KMS-11 (cell line): Measurements from ENCODE around the gene LPGAT1.

ENCODE experiments used
- H2AFZ ChIP-seq: fragments of 200-600 bp; sonication (generic); 2 replicates; pipeline ENCODE4 v1.6.1; 2016; ENCODE audit warnings: antibody characterized with exemption, mixed run types, low read depth
- H3K27ac ChIP-seq: fragments of 200-600 bp; sonication (generic); 2 replicates; pipeline ENCODE4 v1.6.1; 2016; ENCODE audit warnings: mild to moderate bottlenecking, mixed run types
- H3K27me3 ChIP-seq: fragments of 200-600 bp; sonication (generic); 2 replicates; pipeline ENCODE4 v1.6.1; 2017; ENCODE audit warnings: mild to moderate bottlenecking, low read depth, mixed run types, moderate library complexity; ENCODE audit not compliant: insufficient read depth
- H3K36me3 ChIP-seq: fragments of 200-600 bp; sonication (generic); 2 replicates; pipeline ENCODE4 v1.6.1; 2017; ENCODE audit warnings: mild to moderate bottlenecking, mixed run types; ENCODE audit not compliant: insufficient read depth
- H3K4me1 ChIP-seq: fragments of 200-600 bp; sonication (generic); 2 replicates; pipeline ENCODE4 v1.6.1; 2016; ENCODE audit warnings: mild to moderate bottlenecking, low read depth, mixed run types; ENCODE audit not compliant: poor library complexity, severe bottlenecking
- H3K4me2 ChIP-seq: fragments of 200-600 bp; sonication (generic); 2 replicates; pipeline ENCODE4 v1.7.0; 2016; ENCODE audit warnings: mild to moderate bottlenecking, mixed run types
- H3K4me3 ChIP-seq: fragments of 200-600 bp; sonication (generic); IDR thresholded peaks from 2 replicates; pipeline ENCODE4 v1.6.1; 2017; ENCODE audit warnings: low read depth, low read length, mixed read lengths; ENCODE audit not compliant: insufficient read depth
- H3K79me2 ChIP-seq: fragments of 200-600 bp; sonication (generic); 2 replicates; pipeline ENCODE4 v1.6.1; 2016; ENCODE audit warnings: low read depth, mixed run types; ENCODE audit not compliant: insufficient read depth
- H3K9ac ChIP-seq: fragments of 200-600 bp; sonication (generic); 2 replicates; pipeline ENCODE4 v1.6.1; 2016; ENCODE audit warnings: mild to moderate bottlenecking, mixed run types
- H4K20me1 ChIP-seq: fragments of 200-600 bp; sonication (generic); 2 replicates; pipeline ENCODE4 v1.6.1; 2016; ENCODE audit warnings: mild to moderate bottlenecking, mixed run types; ENCODE audit not compliant: insufficient read depth
- TF ChIP-seq, protein P1 (sequence below): fragments of 200-600 bp; sonication (generic); conservative IDR thresholded peaks from 2 replicates; pipeline ENCODE4 v1.6.1; 2017; ENCODE audit warnings: low read depth, mild to moderate bottlenecking, antibody characterized with exemption, low read length, moderate library complexity, mixed read lengths

The LPGAT1 gene, protein sequence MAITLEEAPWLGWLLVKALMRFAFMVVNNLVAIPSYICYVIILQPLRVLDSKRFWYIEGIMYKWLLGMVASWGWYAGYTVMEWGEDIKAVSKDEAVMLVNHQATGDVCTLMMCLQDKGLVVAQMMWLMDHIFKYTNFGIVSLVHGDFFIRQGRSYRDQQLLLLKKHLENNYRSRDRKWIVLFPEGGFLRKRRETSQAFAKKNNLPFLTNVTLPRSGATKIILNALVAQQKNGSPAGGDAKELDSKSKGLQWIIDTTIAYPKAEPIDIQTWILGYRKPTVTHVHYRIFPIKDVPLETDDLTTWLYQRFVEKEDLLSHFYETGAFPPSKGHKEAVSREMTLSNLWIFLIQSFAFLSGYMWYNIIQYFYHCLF

DNA sequence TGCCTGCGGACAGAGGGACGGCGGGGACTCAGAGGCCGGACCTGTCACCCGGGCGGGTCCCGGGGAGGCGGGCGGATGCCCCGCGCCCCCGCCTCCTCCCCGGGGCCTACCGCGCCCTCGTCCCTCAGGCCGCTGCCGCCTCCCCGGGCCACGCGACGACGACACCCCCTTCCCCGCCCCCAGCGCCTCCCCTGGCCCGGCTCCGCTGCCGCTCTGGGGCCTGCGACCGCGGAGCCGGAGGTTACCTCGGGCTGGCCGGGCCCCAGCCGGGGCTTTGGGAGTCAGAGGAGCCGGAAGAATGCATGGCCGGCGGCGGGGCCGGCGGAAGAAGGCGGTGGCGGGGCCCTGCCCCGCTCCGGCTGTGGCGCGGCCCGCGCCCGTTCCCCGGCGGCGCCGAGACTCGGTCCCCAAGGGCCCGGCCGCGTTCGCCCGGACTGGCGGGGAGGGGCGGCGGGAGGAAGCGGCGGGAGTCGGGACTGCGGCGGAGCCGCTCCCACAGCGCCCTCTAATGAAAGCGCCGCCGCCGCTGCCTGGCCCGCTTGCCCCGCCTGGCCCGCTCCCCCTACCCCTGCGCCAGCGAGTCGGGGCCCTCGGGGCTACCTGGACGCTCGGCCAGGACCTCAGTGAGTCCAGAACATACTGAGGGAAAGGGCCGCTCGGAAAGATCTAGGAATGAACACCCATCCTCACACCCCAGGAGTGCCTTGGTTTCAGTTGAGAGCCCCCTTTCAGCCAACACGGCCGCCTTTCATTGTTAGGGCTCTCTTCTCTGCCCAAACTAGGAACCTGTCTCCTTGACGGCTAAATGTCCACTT is at the start of gene LPGAT1:
Gene LPGAT1, minus strand, starts transcription at position 436 of the 815 bp plus-strand sequence. CDS start 1,467 bp downstream, outside the sequence.
- peak within 1 kb of the TSS; percentile 38 for H3K27ac ChIP-seq
- peak within 1 kb of the TSS; percentile 93 for H3K4me2 ChIP-seq
- peak within 1 kb of the TSS; percentile 81 for H3K9ac ChIP-seq
- peaks cover 25% of the 10 kb centered on the region for H3K4me1 ChIP-seq
- peak within 1 kb of the TSS; percentile 75 for H2AFZ ChIP-seq
- TF ChIP-seq, protein P1, sequence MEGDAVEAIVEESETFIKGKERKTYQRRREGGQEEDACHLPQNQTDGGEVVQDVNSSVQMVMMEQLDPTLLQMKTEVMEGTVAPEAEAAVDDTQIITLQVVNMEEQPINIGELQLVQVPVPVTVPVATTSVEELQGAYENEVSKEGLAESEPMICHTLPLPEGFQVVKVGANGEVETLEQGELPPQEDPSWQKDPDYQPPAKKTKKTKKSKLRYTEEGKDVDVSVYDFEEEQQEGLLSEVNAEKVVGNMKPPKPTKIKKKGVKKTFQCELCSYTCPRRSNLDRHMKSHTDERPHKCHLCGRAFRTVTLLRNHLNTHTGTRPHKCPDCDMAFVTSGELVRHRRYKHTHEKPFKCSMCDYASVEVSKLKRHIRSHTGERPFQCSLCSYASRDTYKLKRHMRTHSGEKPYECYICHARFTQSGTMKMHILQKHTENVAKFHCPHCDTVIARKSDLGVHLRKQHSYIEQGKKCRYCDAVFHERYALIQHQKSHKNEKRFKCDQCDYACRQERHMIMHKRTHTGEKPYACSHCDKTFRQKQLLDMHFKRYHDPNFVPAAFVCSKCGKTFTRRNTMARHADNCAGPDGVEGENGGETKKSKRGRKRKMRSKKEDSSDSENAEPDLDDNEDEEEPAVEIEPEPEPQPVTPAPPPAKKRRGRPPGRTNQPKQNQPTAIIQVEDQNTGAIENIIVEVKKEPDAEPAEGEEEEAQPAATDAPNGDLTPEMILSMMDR = peak; percentile 62
- H3K79me2 ChIP-seq = 0 out of 2 replicates have a peak, but pooled peaks cover 3% of the 10 kb centered on the region
- no peaks in the 10 kb centered on the region for H4K20me1 ChIP-seq
- H3K36me3 ChIP-seq = no peaks in the 10 kb centered on the region
- peak within 1 kb of the TSS; percentile 28 for H3K4me3 ChIP-seq
- no peaks in the 10 kb centered on the region for H3K27me3 ChIP-seq

- Histone ChIP-seq H2AFZ (no peak overlapping the region), H3K79me2 (no peaks in the 10 kb centered on the region), H3K27ac (no peak overlapping the region), H3K36me3 (no peaks in the 10 kb centered on the region), H4K20me1 (no peaks in the 10 kb centered on the region), H3K27me3 (no peaks in the 10 kb centered on the region), H3K4me2 (no peak overlapping the region), H3K9ac (no peak overlapping the region), H3K4me1 (no peaks in the 10 kb centered on the region), H3K4me3 (no peak overlapping the region)
- TF ChIP-seq, protein P1 = no peak
These were observed 48.9 kb upstream of the LPGAT1 start for GRCh38 chr1:211879475-211879874.

DNA sequence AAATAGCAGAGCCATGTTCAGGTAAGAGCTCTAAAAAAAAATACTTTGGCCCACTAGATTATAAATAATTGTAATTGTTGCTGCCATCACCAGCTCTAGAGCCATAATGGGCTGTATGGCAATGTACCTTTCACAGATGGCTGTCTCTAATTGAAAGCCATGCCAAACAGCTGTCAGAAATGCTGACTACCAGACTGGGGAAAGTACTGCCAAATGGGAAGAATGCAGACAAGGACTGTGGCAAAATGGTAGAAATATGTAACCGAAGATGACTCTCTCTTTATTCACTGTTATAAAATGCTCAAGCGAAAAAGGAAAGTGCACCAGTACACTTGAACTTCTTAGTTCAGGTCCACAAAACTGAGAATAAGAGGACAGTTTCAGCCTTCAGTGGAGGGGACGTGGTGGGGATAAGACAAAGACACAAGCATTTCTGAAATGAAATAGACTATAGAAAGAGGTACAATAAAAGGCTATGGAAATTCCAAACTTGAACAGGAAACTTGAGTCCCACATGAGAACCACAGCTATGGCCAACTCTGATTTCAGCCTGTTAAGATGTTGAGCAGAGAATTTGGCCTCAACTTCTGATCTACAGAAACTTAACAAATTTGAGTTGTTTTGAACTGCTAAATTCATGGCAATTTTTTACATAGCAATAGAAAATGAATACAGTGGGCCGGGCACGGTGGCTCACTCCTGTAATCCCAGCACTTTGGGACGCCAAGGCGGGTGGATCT is 46.5 kb upstream of the LPGAT1 start:
- no peak overlapping the region for H3K4me2 ChIP-seq
- H3K79me2 ChIP-seq = no peaks in the 10 kb centered on the region
- no peaks in the 10 kb centered on the region for H3K4me1 ChIP-seq
- H3K36me3 ChIP-seq = no peaks in the 10 kb centered on the region
- TF ChIP-seq, protein P1 = no peak
- no peaks in the 10 kb centered on the region for H3K27me3 ChIP-seq
- H3K4me3 ChIP-seq = no peak overlapping the region
- no peak overlapping the region for H3K27ac ChIP-seq
- H3K9ac ChIP-seq = no peak overlapping the region
- H2AFZ ChIP-seq = no peak overlapping the region
- no peaks in the 10 kb centered on the region for H4K20me1 ChIP-seq

- no peak overlapping the region for H2AFZ ChIP-seq
- H3K9ac ChIP-seq = no peak overlapping the region
- no peaks in the 10 kb centered on the region for H4K20me1 ChIP-seq
- no peak overlapping the region for H3K4me3 ChIP-seq
- no peak overlapping the region for H3K27ac ChIP-seq
- H3K4me1 ChIP-seq = no peaks in the 10 kb centered on the region
- no peaks in the 10 kb centered on the region for H3K36me3 ChIP-seq
- TF ChIP-seq, protein P1 = no peak
- H3K27me3 ChIP-seq = no peaks in the 10 kb centered on the region
- H3K79me2 ChIP-seq = no peaks in the 10 kb centered on the region
- H3K4me2 ChIP-seq = no peak overlapping the region
These were observed 45.0 kb upstream of the LPGAT1 start for GRCh38 chr1:211875541-211875940.
